ENCODE data around the gene TRA2A. TPM values are rescaled to one million over a fixed set of nuclear protein-coding genes. Genes with fewer than 3 reads are reported as not detected.

TRA2A gene
- total and polyA plus RNA-seq, 9 of the 15 experiments (the other 6 are each of a cell fraction or from before 2014, with no cell fraction given) = 22.7 to 210 (median 73.9) TPM

- no peaks in the 10 kb centered on the region for H3K9me1 ChIP-seq (ENCODE audit: control insufficient read depth, insufficient read depth, low read length)
- H3K4me1 ChIP-seq (replicated peaks in 1 of 2; ENCODE audit: control insufficient read depth in 2 of 2, insufficient read depth in 2 of 2, low read length in 2 of 2) = peaks cover 14 to 15% of the 10 kb centered on the region in 2 experiments; a peak in 4 of 5 replicates
- WGBS (ENCODE audit: insufficient coverage, low coverage, missing lambda C conversion rate) = under 1% methylated on average over 48 of the region's 55 CpGs
- no peak for FAIRE-seq
- H3K36me3 ChIP-seq (ENCODE audit: control insufficient read depth, insufficient read depth, low read length) = peaks cover 17% of the 10 kb centered on the region; the same call in 2 of the 3 replicates
- ChIA-PET POLR2A (interaction anchor here (0.5 to 1.6 kb wide), 15 partner anchors 8 to 1066 kb away, joined by 3 to 10 read pairs (median 4); no protein-coding TSS in a partner anchor), CTCF (ENCODE audit: low intra/inter-chr PET ratio) (no interaction called here)
- in situ Hi-C loops (cut with MboI) (no loop called here), intact Hi-C loops (cut with micrococcal nuclease) (loop anchor here (2.0 to 5.0 kb wide), 2 partner anchors 100 to 184 kb away; no protein-coding TSS in a partner anchor)
- H2AFZ ChIP-seq (ENCODE audit: low read depth, low read length) = peak overlapping the region; percentile 96
- H3K27ac ChIP-seq (ENCODE audit: extremely low read depth, low read depth, low read length) = peak overlapping the region; percentile 96
- peak; percentile 67 to 84 (median 82) for DNase-seq (ENCODE audit: extremely low read depth in 1 of 4, low spot score in 3 of 4)
- BruUV-seq (replicated peaks) = TSS peak; percentile 57
- H4K20me1 ChIP-seq (replicated peaks; ENCODE audit: control insufficient read depth, insufficient read depth, low read length) = peaks cover 48% of the 10 kb centered on the region
- peak; percentile 55 for ATAC-seq
- peaks cover 60% of the 10 kb centered on the region for H3K79me2 ChIP-seq (ENCODE audit: control insufficient read depth, insufficient read depth, low read length)
- peak overlapping the region; percentile 91 for H3K4me2 ChIP-seq (ENCODE audit: insufficient read depth, low read length)
- peak overlapping the region; percentile 98 to 99 for H3K9ac ChIP-seq (ENCODE audit: insufficient read depth in 1 of 2, low read depth in 2 of 2, low read length in 2 of 2)
- H3K9me3 ChIP-seq (replicated peaks; ENCODE audit: control insufficient read depth, insufficient read depth, low read depth, low read length) = no peaks in the 10 kb centered on the region
- no peaks in the 10 kb centered on the region for H3K27me3 ChIP-seq (ENCODE audit: control insufficient read depth in 2 of 2, insufficient read depth in 2 of 2, low read length in 2 of 2)
- H3K4me3 ChIP-seq = peak overlapping the region; percentile 78
- 0 out of 2 replicates have a peak, but pooled peaks have one; percentile 30 for TF ChIP-seq ZBTB1 (CRISPR knock-in tag; IDR thresholded peaks at IDR 0.05; ENCODE audit: borderline replicate concordance, low read depth)
- no peak for TF ChIP-seq ZNF655 (CRISPR knock-in tag; IDR thresholded peaks at IDR 0.05)
- peak in 1 of 2 experiments; percentile 33; a peak in 1 of 4 replicates for TF ChIP-seq FOXA3 (CRISPR knock-in tag; conservative IDR thresholded peaks at IDR 0.05 in 1 of 2, IDR thresholded peaks at IDR 0.05 in 1 of 2)
- peak in 1 of 2 experiments; percentile 56; a peak in 1 of 4 replicates for TF ChIP-seq TEAD1 (CRISPR knock-in tag; IDR thresholded peaks at IDR 0.05)
- no peak for TF ChIP-seq FOXK1 (CRISPR knock-in tag; IDR thresholded peaks at IDR 0.05; ENCODE audit: borderline replicate concordance)
- peak; percentile 92 for TF ChIP-seq EGR1 (conservative IDR thresholded peaks at IDR 0.05)
- no peak for TF ChIP-seq HDAC3 (IDR thresholded peaks at IDR 0.05; ENCODE audit: borderline replicate concordance, partially characterized antibody)
- TF ChIP-seq SAP30 (IDR thresholded peaks at IDR 0.05; ENCODE audit: borderline replicate concordance, insufficient read depth, low read depth, low read length, poor library complexity, severe bottlenecking) = peak; percentile 31
- peak; percentile 68 for TF ChIP-seq RBBP5 (IDR thresholded peaks at IDR 0.05; ENCODE audit: borderline replicate concordance, insufficient read depth, low read length, poor library complexity, severe bottlenecking)
- 0 out of 2 replicates have a peak, but pooled peaks have one; percentile 33 for TF ChIP-seq ZNF143 (CRISPR knock-in tag; IDR thresholded peaks at IDR 0.05)
- peak; percentile 68 for TF ChIP-seq RBFOX2 (IDR thresholded peaks at IDR 0.05; ENCODE audit: low read depth, low read length)
- no peak for TF ChIP-seq BRF2 (IDR thresholded peaks at IDR 0.05; ENCODE audit: borderline replicate concordance, insufficient read depth, insufficient read length)
- peak; percentile 28 to 54; a peak in 2 of 4 replicates for TF ChIP-seq MAZ (CRISPR knock-in tag; conservative IDR thresholded peaks at IDR 0.05 in 1 of 2, IDR thresholded peaks at IDR 0.05 in 1 of 2)
- TF ChIP-seq ZBTB7A (IDR thresholded peaks at IDR 0.05; ENCODE audit: borderline replicate concordance, control insufficient read depth, low read depth, low read length) = 0 out of 2 replicates have a peak, but pooled peaks have one; percentile 60
- no peak for TF ChIP-seq NFE2L1 (tag; IDR thresholded peaks at IDR 0.05; ENCODE audit: borderline replicate concordance, low read depth)
- 0 out of 2 replicates have a peak, but pooled peaks have one; percentile 20 for TF ChIP-seq SMARCE1 (IDR thresholded peaks at IDR 0.05)
- TF ChIP-seq KDM1A (IDR thresholded peaks at IDR 0.05) = peak in 1 of 2 experiments; percentile 17; a peak in 1 of 4 replicates
Observed at GRCh38 chr7:23531050-23531793, 559 bp downstream of the TRA2A start.

Data from K562 (cell line).